Ishikawa (cell line): Measurements from ENCODE around the gene TRAF4.

Source experiments
- EP300 ChIP-seq: IDR thresholded peaks from 2 replicates; pipeline ENCODE4 v1.6.1; 2012; ENCODE audit warnings: borderline replicate concordance
- FOXM1 ChIP-seq: IDR thresholded peaks from 2 replicates; pipeline ENCODE4 v1.6.1; 2012; ENCODE audit warnings: low read depth, borderline replicate concordance
- REST ChIP-seq: IDR thresholded peaks from 2 replicates; pipeline ENCODE4 v1.6.1; 2012; ENCODE audit warnings: low read depth, mild to moderate bottlenecking
- YY1 ChIP-seq: IDR thresholded peaks from 2 replicates; pipeline ENCODE4 v1.6.1; 2012; ENCODE audit warnings: low read depth

GRCh38 chr17:28745786-28746411 lies 2.1 kb downstream of the TRAF4 start:
- TF ChIP-seq YY1 (no peak), FOXM1 (no peak), EP300 (no peak), REST (no peak)
